Measurements from ENCODE around the gene TSPAN5.
A peak's percentile ranks its signal among the peaks of the same experiment; 100 is the strongest.
"Not testable (repeated sequence)": the region's sequence is repeated elsewhere in the genome, so short reads cannot be mapped to it uniquely, and the experiment has no call there.

Gene TSPAN5

DNA sequence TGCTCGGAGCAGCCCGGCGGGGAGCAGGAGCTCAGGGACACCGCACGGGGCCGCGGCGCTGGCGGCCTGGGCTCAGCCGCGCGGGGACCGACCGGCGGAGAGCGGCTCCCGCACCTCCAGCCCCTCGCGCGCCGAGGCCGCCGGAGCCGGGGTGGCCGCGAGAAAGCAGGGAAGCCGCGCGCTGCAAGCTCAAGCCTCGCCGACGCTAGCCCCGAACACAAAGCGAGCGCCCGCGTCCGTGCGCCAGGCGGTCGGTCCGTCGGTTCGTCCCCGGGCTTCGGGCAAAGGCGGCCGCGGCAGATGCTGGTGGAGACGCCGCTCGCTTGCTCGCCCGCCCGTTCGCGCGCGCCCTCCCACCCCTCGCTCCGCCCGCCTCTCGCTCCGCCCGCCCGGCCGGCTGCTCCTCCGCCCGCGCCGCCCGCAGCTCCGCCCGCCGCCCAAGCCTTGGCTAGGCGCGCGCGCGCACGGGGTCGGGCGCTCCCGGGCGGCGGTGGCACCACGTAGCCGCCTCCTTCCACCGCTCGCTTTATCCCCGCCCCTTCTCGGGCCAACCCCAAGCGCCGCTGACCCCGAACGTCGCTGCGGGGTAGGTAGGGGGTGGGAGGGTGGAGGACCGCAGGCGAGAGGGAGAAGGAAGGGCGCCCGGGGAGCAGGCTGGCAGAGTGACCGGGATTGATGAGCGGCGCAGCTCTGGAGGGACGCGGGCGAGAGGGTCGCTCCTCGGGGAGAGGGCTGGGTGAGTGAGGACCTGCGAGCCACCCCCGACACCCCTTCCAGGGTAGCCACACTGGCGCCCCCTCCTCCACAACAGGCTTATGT is at the start of gene TSPAN5:
TSS of gene TSPAN5 (minus strand) at position 325 of the 819 bp plus-strand sequence.
- DNase-seq (ENCODE audit: low read depth): peak; percentile 83

DNA sequence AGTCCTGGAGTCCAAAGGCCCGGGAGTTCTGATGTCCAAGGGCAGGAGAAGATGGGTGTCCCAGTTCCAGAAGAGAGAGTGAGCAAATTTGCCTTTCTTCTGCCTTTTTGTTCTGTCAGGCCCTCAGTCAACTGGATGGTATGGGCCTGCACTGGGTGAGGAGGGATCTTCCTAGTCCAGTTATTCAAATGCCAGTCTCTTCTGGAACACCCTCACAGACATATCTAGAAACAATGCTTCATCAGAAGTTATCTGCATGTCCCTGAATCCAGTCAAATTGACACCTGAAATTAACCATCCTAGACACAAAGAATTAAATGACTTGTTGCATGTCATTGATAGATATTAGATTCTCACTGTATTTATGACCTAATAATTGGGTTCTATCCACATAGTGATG is 48.5 kb upstream of the TSPAN5 start:
- no peak for DNase-seq (ENCODE audit: low read depth)

- no peak for DNase-seq (ENCODE audit: low read depth)
Measured at GRCh38 chr4:98706200-98706813, 47.9 kb upstream of the TSPAN5 start.

- not testable (repeated sequence) for DNase-seq (ENCODE audit: low read depth)
Measured at GRCh38 chr4:98705586-98705985, 47.2 kb upstream of the TSPAN5 start.

GRCh38 chr4:98700656-98701055 is 42.2 kb upstream of the TSPAN5 start:
- no peak for DNase-seq (ENCODE audit: low read depth)

DNA sequence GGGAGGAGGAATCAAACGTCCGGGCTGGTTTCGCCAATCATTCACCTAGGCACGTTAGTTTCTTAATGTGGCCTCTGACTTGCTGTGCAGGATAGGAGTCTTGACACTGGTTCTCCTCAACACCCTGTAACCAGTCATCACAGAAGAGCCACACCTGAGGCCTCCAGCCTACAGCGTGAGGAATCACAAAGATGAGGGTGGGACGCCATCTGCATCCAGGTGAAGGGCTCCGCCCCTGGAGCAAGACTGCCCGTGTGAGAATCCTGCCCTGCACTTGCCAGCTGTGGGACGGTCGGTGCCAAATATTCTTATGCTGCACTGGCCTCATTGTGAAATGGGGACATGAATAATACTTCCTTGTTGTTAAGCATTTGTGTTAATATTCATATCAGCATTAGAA is 35.7 kb upstream of the TSPAN5 start:
- DNase-seq (ENCODE audit: low read depth): no peak

DNA sequence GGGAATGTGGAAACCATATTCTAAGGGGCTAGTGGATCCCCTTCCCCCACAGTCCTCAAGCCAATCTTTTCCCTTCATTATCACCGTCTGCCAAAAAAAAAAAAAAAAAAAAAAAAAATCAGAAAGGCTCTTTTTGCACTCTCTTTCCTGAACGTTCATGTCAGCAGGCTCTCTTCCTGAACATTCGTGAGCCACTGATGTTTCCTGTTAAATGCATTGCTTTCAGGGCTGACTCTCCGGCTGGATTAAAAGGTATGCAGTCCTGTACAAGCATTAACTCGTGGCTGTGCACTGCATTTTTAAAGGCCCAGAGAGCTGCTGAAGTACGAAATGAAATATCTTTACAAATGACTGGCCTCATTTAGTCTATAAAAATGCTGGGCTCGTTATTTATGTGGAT is 34.0 kb upstream of the TSPAN5 start:
- DNase-seq (ENCODE audit: low read depth): no peak

DNA sequence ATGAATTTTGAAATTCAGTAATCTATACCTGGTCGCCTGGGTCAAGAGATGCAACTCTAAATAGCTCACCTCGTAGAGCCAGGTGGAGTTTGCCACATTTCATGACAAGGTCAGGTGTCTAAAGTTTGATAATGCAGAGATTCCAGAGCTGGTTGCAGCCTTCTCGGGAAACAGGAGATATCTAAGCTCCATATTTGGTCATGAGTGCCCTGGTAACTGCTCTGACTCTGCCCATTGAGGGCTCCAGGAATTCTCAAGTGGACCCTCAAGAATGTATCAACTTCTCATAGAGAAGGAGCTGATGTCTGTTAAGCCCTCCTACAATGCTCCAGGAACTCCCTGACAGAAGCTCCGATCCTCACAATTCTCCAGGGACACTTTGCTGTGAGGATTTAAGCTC is 33.2 kb upstream of the TSPAN5 start:
- no peak for DNase-seq (ENCODE audit: low read depth)

DNA sequence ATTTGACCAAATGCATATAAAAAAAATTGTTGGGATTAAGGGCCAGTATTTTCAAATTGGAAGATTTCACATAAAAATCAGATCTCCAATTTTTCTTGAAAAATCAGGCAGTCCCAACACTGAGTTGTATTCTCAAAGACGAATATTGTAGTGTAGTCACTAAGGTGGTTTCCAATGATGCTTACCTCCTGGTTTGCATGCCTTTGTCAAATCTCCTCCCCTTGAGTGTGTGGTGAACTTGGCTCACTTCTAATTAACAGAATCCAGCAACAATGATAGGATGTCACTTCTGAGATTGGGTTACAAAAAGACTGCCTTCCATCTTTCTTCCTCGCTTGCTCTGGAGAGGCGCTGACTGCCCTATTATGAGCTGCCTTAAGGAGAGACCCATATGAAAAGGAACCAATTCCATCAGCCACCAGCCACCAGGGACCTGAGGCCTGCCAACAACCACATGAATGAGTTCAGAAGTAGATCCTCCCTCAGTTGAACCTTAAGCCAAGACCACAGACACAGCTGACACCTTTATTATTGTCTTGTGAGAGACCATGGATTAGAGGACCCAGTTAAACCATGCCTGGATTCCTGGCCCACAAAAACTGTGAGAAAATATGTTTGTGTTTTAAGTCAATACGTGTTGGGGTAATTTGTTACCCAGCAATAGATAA is 31.2 kb upstream of the TSPAN5 start:
- no peak for DNase-seq (ENCODE audit: low read depth)

- no peak for DNase-seq (ENCODE audit: low read depth)
Measured at GRCh38 chr4:98688411-98689290, 30.2 kb upstream of the TSPAN5 start.

GRCh38 chr4:98687876-98688275 is 29.5 kb upstream of the TSPAN5 start:
- no peak for DNase-seq (ENCODE audit: low read depth)

DNA sequence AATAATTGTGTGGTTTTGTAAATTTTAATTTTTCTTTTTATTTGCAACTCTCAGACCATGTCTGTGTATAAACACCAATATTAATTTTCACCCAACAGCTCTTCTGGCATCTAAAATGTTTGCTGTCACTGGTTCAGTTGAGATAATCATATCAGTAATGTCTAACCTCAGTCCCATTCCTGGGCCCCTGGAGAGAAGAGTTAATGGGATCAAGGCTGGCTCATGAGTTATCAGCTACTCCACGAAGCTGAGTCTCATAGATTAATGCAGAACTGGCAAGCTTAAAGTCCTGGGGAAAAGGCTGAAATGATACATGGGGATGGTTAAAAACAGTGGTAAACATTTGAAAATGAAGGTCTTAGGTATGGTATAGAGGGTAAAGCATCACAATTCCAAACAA is 28.4 kb upstream of the TSPAN5 start:
- DNase-seq (ENCODE audit: low read depth): no peak

- no peak for DNase-seq (ENCODE audit: low read depth)
Measured at GRCh38 chr4:98686043-98686707, 27.8 kb upstream of the TSPAN5 start.

GRCh38 chr4:98685225-98686042 is 27.0 kb upstream of the TSPAN5 start:
- DNase-seq (ENCODE audit: low read depth): no peak

DNA sequence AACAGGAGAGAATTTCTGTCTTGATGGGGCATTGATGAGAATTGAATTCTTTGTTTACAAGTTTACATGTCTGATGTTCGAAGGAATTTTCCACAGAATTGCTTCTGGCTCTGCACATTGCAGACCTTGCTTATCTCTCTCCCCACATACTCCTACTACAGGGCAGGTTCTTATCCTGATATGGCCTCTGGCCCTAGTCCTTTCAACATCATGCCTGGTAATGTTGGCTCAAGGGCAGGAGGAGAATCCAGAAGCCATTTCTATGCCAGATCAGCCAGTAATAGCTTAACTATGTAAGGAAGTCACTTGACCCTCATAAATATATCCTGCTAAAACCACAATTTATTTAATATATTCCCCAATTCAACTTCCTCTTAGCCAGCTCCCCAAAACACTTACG is 24.3 kb upstream of the TSPAN5 start:
- DNase-seq (ENCODE audit: low read depth): no peak

DNA sequence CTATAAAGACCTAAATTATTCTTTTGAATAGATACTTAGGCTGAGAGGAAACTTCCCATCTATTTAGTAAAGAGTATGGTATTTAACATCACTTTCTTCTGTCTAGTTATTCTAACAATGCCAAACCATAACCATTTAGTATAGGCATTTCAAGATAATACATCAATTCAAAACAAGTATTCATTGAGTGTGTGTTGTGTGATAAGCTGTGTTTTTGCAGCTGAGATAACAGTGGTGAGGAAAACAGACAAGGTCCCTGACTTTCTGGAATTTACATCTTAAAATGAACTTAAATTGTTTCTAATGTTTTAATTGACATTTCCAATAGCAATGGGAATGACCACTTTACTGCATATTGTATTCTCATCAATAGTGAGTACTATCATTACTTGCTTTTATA is 22.4 kb upstream of the TSPAN5 start:
- DNase-seq (ENCODE audit: low read depth): no peak

DNA sequence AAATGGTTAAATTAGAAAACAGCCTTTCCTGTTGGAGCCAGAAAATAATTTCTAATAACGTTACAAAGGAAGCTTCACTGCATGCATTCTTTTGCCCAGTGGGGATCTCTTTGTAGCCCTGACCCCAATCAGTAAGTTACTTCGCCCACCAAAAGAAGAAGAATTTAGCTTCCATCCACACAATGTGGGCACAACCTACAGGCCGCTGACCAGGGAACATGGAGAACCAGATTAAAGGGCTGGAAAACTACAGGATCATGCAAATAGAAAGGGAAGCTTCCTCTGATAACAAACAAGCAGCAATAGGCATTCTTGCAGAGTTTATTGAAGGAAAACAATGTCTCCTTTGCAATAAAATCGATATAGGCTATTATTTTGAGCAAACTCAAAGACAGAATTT is 21.3 kb upstream of the TSPAN5 start:
- no peak for DNase-seq (ENCODE audit: low read depth)

- DNase-seq (ENCODE audit: low read depth): no peak
Measured at GRCh38 chr4:98677799-98678198, 19.4 kb upstream of the TSPAN5 start.

GRCh38 chr4:98674404-98675173 is 16.2 kb upstream of the TSPAN5 start:
- no peak for DNase-seq (ENCODE audit: low read depth)

GRCh38 chr4:98673978-98674377 is 15.6 kb upstream of the TSPAN5 start:
- DNase-seq (ENCODE audit: low read depth): no peak

All from stimulated activated CD8-positive, alpha-beta memory T cell treated with anti-CD3 and anti-CD28 coated beads, Interleukin-4, amount 100 ng/mL, for 24 hours (primary cell).